DMS114 treated with DMSO at 0.1 percent for 48 hours (cell line): ENCODE data around the gene SQSTM1.

Source experiments
- DNase-seq: peaks from one replicate; lab custom pipeline; 2025; ENCODE audit not compliant: unreplicated experiment; lab: John Stamatoyannopoulos, UW

Gene SQSTM1

DNA sequence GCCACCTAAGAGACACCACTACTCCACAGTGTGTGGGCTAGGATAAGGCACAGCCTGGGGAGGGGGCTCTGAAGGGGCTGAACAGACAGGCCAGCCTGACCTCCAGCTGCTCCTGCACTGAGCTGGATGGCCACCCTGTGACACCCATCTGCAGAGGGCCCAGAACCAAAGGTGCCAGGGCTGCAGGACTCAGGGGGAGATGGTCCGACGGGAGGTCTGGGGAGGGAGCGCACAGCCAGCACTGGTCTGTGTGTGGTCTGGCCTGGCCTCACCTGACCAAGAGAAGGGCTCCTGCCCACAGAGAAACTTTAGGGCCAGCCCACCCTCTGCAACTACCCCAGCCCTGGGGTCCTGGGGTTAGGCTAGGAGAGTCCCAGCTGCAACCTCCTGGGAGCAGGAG is 26.1 kb upstream of the SQSTM1 start:
- DNase-seq, result no peak

DNA sequence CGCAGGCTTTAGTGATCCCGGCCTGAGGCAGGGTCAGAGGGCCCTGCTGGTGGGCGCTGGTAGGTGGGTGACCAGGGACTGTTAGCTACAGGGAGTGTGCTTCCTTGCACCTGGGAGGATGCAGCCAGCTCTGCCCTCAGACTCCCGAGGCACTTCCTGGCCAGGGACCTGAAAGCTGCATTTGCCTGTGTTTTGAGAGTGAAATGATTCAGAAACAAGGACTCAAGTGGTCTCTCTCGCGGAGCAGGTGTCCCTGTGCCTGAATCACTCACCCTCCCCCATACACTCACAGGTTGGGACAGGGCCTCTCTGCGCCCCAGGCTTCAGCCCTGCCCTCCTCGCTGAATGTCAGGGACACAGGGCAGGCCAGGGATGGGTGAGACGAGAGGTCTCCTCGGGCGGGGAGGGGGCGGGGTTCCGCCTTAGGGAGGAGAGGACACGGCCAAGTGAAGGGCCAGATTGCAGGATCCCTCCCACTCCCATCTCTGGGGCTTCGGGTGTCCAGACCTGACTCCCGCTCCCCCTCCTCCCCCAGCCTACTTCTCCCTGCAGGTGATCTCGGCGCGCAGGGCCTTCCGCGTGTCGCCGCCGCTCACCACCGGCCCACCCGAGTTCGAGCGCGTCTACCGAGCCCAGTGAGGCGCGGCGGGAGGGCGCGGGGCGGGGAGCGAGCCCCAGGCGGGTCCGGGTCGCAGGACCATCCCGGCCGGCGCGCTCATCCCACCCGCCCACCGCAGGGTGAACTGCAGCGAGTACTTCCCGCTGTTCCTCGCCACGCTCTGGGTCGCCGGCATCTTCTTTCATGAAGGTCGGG is 25.4 kb upstream of the SQSTM1 start:
- DNase-seq, result no peak

DNA sequence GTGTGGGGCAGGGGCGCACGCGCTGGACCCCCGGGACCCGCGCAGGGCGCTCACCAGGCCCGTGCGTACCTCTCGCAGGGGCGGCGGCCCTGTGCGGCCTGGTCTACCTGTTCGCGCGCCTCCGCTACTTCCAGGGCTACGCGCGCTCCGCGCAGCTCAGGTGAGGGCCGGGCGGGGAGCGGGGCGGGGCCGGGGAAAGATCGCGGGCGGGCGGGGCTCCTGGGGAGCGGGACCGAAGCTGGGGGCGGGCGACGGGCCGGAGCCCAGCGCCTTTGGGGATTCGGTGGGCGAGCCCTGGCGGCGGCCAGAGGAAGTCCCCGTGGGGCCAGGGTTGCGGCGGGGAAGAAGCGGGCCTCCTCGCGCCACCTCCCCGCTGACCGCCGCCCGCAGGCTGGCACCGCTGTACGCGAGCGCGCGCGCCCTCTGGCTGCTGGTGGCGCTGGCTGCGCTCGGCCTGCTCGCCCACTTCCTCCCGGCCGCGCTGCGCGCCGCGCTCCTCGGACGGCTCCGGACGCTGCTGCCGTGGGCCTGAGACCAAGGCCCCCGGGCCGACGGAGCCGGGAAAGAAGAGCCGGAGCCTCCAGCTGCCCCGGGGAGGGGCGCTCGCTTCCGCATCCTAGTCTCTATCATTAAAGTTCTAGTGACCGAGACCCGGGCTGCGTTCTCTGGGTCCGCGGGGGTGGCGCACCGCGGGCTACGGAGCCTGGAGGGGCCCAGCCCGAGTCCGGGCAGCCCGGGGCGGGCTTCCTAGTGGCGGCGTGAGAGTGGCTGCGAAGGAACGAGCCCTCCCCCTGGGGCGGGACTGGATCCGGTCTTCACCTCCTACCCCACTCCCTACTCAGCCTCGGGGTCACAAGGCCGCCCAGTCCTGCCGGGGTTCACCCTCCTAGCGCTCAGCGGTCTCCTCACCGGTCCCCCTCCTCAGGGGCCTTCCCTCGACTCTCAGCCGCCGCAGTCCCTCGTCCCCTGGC is 24.6 kb upstream of the SQSTM1 start:
- peak; percentile 36 for DNase-seq

DNA sequence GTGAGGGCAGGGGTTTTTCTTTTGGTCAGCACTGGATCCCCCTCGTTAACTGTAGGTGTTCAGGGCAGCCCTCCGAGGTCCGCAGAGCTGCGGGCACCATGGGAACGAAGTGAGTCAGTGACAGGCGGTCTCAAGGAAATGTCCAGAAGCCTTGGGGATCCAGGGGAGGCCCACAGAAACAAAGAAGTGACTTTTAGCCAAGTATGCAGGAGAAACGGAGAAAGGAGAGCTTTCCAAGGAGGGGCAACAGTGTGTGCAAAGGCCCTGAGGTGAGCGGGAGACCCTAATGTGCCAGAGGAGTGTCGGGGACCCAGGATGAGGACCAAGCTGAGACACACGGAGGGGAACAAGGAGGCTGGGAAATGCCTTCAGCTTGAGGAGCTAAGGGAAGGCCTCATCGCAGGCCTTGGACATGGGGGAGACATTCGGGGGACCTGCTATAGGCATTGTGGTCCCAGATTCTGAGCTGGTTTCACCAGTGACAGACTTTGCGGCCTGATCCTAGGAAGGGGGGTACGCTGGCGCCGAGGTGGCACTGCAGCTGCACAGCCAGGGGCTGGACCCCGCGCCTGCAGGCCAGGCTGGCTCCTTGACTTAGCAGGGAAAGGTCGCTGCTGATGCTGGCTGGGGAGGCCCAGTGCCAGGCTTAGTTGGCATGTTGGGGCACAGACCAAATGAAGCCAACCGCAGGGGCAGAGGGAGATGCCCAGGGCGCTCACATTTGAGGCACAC is 23.7 kb upstream of the SQSTM1 start:
- DNase-seq, result no peak

DNA sequence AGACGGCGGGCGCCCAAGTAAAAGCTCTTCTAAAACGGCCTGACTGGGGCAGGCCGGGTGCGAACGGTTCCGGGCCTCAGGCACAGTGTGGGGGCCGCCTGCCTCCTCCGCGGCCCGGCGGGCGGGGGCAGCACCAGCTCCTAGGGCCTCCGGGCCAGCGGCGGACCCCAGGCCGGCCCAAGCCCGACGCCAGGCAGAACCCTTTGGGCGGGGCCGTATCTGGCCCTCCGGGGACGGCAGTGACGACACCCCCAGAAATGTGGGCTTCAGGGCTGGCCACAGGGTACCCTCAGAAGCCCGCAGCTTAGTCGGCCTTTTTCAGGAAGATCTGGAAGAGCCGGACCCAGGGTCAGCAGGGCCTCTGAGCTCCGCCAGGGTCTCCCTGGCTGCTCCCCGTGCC is 23.0 kb upstream of the SQSTM1 start:
- DNase-seq, result no peak

DNA sequence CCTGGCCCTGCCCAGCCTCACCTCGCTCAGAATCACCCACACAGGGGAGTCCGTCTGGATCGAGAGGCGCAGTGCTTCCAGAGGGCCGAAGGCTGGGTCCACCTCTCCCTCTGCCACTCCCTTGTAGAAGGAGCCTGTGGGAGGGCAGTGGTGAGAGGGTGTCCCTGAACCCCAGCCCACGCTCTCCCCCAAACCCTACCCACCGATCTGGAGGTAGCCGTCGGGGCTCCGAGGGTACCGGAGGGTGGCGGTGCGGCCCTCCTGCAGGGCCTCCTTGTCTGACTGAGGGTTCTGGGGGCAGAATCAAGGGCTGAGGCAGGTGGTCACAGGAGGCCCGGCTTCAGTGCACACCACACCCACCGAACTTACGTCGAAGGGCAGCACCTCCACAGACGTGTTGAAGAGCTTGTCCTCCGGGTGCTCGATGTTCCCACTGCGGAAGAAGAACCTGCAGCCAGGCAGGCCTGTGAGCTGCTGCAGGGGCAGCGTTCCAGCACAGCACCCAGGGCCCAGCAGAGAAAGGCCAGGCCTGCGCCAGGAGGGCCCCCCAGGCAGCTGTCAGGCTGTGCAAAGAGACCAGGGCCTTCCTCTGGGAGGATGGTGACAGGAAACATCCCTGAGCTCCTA is 22.4 kb upstream of the SQSTM1 start:
- no peak for DNase-seq

DNA sequence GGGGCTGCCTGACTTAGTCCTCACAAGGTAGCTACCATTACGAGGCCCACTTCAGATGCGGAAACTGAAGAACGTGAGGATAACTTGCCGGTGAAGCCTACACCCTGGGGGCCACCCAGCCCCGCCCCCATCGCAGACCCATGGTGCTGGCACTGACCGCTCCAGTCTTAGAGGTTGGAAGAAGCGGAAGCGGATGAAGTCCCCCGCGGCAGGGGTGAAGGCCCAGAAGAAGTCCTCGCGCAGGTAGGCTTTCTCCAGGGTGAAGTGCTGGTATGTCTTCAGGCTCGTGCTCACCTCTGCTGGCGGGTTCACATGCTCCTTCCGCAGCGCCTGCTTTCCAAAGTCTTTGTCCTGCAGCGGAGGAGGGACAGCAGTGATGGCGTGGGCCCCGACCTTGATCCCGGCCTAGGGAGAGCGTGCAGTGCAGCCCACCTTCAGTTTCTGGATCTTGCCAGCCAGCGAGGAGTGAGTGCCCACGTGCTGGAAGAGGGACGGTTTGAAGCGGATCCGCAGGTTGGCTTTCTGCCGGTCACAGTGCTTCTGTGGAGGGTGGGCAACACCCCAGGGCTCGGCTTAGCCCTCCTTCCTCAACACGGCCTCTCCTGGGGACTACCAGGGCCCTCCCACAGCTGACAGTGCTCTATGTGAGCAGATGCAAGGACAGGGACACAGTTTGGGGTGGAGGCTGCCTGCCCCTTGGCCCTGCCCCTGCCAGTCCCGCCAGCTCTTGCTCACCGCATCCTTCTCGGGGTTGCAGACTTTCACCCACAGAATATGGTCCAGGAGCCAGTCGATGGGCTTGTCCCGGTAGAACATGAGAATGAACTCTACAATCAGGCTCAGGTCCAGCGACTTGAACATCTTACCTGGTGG is 21.7 kb upstream of the SQSTM1 start:
- no peak for DNase-seq

DNA sequence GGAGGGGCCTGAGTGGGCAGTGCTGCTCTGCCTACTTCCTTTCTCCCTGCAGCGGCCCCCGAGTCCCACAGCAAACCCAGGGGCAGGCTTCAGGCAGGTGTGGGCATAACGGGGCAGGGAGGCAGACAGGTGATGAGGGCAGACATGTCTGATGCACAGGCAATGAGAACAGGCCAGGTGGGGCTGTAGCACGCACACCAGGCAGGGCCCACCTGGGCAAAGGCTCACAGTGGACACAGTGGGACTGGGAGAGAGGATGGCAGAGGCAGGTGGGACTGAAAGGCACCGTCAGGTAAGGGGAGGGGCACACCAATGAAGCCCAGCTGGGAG is 21.1 kb upstream of the SQSTM1 start:
- DNase-seq, result no peak

DNA sequence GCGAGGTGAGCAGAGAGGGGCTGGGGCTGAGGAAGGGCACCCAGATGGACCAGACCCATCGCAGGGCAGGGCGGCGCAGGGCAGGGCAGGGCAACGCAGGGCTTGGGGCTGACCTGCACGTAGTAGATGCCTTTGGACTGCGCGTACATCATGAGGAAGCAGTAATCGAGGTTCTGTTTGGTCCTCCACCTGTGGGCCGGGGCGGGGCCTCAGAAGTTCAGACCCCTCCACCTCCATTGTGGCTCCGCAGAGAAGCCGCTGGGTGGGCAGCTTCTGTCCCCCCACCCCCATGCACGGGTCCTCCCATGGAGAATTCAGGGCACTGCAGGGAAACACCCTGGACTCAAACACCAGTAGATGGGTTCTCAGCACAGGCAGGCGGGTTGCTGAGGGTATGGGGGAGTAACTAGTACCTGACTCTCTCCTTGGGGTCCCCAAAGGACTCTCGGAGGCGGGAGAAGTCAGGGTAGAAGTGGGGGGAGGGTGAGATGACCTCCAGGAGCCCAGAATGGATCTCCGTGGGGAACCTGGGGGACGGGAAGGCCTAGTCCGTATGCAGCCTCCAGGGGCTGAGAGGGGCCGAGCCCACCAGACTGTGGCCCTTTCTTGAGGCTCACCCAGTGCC is 20.5 kb upstream of the SQSTM1 start:
- DNase-seq, result no peak

DNA sequence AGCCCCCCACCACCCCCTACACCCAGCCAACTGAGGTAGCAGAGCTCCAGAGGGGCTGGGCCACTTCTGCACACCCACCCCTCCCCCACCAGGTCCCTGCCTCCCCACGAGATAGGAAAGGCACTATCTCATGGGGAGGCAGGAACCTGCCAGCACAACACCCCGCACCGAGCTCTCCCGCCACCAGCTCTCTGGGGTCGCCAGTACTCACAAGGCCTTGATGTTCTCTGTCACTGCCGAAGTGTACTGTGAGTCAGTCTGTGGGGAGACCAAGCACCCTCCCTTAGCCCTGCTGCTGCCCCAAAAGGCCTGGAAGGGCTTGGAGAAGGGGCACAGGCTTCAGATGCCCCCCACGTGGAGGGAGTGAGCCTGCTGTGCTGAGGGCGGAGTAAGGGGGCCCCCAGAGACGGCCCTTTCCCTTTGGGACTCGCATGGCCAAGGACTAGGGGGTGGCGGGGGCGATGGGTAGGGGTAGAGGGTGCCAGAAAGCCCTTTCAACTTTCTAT is 20.0 kb upstream of the SQSTM1 start:
- DNase-seq, result no peak

DNA sequence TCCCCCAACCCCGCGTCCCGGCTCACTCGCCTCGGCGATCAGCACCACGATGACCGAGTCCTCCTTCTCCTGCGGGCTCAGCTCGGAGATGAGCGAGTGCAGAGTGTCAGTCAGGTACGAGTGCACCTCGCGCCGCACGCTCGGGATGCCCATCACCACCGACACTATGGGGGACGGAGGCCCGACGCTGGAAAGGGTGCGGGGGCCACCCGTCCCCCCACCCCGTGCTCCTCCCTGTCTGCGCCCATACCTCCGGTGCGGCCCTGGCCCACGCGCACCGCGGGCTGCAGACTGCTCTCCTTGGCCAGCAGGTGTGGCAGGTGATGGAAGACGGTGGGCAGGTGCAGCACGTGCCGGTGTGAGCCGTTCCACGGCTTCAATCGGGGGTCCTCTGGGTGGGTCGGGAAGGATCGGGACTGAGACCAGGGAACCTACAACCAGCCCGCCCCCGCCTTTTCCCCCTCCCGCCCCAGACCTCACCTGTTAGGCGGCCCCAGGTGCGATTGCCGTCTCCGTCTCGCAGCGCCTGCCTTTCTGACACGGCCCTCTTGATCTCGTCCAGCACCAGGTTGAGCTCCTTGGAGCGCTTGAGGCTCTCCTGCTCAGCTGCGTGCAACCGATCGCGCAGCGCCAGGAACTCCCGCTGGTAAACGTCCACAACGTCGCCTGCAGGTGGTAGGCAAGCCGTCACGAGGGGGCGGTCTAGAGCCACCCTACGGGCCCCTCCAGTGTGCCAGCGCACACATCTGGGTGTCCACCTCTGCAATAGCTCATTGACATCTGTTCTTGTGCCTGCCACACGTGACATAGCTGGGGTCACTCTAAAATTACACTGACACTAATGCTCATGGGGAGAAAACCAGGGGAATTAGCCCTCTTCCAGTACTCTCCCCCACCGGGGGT is 19.1 kb upstream of the SQSTM1 start:
- DNase-seq, result no peak

DNA sequence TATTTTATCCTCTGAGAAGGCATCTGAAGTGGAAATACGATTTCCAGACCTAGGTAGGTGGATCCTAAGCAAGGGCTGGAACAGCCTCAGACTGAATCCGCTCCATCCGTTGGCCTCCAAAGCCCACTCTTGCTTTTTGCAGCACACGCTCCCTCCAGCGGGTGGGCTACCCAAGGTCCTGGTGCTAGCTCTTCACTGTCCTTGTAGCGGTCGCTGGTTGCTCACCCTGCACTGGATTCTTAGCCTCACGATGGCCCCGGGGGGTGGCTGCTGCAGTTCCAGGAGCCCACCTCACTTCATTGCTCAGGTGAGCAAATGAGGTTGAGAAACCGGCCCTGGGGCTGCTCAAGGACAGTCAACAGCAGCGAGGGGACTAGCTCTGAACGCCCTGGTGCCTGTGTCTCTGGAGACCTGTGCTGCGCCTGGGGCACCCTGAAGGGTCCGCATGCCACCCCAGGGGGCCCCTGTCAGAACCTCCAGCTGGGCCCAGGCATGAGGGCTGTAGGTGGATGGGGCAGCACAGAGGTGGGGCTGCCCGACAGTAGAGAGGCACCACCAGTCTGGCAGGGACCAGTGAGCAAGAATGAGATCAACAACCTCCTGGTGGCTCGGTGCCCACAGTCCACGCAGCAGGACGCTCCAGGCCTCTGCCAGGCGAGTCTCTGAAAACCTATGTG is 18.4 kb upstream of the SQSTM1 start:
- no peak for DNase-seq

DNA sequence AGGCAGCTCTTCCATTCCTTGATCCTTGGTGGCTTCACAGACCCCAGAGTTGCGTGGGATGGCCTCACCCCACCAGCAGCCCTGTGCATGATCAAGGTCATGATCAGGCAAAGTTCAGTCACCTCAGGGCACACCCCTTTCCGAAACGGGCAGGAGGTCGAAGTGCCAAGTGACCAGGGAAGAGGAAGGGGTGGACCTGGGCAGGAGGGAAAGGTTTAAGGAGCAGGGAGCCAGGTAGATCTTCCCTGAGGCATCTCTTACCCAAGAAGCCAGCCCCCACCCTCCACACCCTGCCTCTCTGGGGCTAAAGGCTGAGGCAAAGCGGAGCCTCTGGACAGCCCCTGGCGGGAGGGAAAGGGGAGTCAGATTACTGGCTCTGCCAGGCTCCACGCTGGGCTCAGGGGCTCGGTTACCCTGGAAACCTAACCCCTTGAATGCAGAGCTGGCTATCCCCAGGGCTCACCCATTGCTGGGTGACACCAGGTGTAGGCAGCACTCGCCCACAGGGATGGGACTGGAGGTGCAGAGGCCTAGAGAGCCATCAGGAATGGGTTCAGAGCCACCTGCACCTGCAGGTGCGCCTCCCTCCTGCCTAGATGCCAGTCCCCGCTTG is 17.6 kb upstream of the SQSTM1 start:
- no peak for DNase-seq

DNA sequence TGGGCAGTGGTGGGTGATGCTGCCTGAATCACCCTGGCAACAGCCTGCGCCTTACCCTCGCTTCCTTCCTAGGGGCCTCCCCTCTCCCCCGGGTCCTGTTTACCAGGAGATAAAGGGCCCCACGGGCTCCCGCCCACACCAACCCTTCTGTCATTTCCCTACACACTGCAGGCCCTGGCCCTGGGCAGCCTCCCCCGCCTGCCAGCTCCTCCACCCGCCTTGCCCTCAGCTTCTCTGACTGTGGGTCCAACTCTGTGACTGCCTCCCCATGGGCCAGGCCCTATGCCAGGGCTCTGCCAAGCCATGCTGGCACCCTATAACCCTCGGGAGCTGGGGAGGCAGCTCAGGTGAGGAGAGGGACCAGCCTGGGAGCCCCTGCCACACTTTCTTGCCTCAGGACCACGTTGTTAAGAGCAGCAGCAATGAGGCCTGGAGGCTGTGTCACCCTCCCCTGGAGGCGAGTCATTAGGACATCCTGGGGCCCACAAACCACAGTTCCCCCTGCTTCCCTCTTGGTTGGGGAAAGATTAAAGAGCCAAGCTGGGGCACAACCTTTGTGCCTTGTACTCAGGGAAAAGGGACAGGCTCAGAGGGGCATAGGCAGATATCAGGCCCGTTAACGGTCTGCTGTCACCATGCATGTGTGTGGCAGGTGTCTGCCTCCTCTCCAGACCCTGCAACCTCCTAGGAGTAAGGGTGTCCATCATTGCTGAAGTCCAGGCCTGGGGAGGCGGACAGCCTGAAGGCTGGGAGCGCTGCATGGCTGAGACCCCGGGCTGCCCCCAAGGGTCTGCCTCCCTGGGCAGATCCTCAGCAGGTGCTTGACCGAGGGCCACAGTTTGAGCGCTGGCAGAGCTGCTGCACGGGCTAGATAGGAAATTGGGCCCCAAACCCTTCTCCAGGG is 16.8 kb upstream of the SQSTM1 start:
- no peak for DNase-seq

DNA sequence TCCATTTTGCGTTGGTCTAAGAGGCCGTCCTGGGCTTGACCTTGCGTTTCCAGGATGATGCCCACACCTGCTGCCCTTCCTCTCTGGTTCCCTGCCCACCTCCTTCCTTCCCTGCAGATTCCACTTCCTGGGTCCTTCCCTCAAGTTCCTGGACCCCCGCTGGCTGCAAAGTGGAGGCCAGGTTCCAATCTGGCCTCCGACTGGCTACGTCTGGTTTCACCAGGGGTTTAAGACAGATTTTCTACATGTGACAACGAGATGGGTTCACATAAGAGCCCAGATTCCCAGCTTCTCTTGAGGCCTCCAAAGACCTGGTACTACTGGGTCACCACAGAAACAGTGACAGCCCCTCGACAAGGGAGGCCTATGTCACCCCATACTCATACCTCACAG is 16.2 kb upstream of the SQSTM1 start:
- DNase-seq, result no peak

DNA sequence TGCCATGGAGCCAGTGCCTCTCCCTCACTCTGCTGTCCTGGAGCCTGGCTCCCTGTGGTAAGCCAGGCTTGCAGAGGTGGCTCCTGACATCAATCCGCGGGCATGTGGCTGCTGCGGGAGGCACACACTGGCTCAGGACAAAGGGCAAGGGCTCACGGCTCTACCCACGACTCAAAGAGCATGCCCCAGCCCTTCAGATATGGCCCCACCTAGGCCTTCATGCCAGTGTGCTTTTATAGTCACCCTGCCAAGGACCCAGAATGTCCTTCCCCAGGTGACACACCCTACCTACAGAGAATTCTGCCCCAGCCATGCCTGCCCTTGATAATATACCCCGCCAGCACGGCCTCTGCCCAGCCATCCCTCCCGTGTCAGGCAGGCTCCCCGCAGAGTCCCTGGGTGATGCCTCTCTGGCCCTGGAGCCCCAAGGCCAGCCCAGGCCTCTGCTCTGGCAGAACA is 15.6 kb upstream of the SQSTM1 start:
- no peak for DNase-seq
